Duodenal mucosa (tissue), 2 donors: ENCODE measurements around the gene ADCY5.
"Not testable (repeated sequence)": the region's sequence is repeated elsewhere in the genome, so short reads cannot be mapped to it uniquely, and the experiment has no call there.

Source experiments
- H3K27ac ChIP-seq: one replicate; pipeline ENCODE4 v1.7.0; 2013; ENCODE audit warnings: low read depth, low read length
- H3K27me3 ChIP-seq, 2 donors: one replicate each; pipeline ENCODE4 v1.7.0; 2013; ENCODE audit warnings: low read length in 2 of 2, control low read depth in 1 of 2; ENCODE audit not compliant: insufficient read depth in 2 of 2, control insufficient read depth in 1 of 2
- H3K36me3 ChIP-seq, 2 donors: one replicate each; pipeline ENCODE4 v1.7.0; 2013; ENCODE audit warnings: low read length in 2 of 2, control low read depth in 1 of 2; ENCODE audit not compliant: insufficient read depth in 2 of 2, control insufficient read depth in 1 of 2
- H3K4me1 ChIP-seq, 2 donors: one replicate each; pipeline ENCODE4 v1.7.0; 2013; ENCODE audit warnings: low read length in 2 of 2, control low read depth in 1 of 2; ENCODE audit not compliant: insufficient read depth in 2 of 2, control insufficient read depth in 1 of 2
- H3K4me3 ChIP-seq, 2 donors: one replicate each; pipeline ENCODE4 v1.7.0; 2013; ENCODE audit warnings: low read length in 2 of 2, low read depth in 1 of 2
- H3K9ac ChIP-seq, 2 donors: one replicate each; pipeline ENCODE4 v1.7.0; 2013; ENCODE audit warnings: low read length in 2 of 2, low read depth in 1 of 2
- H3K9me3 ChIP-seq, 2 donors: one replicate each; pipeline ENCODE4 v1.7.0; 2013; ENCODE audit warnings: low read length in 2 of 2, control low read depth in 1 of 2; ENCODE audit not compliant: control insufficient read depth in 1 of 2

The ADCY5 gene

GRCh38 chr3:123448536-123449101 lies at the start of gene ADCY5:
Gene ADCY5, minus strand, starts transcription at chr3:123449090. Its CDS starts 545 bp downstream, at chr3:123448545.
- Histone ChIP-seq H3K9ac (no peak within 1 kb of the TSS), H3K4me1 (peaks cover 4 to 19% of the 10 kb centered on the region in 2 donors)

GRCh38 chr3:123493912-123494311 lies 45.0 kb upstream of the ADCY5 start:
- Histone ChIP-seq H3K9ac (no peak overlapping the region), H3K27me3 (no peaks in the 10 kb centered on the region), H3K36me3 (peaks cover 3 to 46% of the 10 kb centered on the region in 2 donors), H3K4me1 (no peaks in the 10 kb centered on the region), H3K9me3 (no peaks in the 10 kb centered on the region), H3K4me3 (no peak overlapping the region), H3K27ac (no peak overlapping the region)

More at GRCh38 chr3:123448536-123449101, at the start of gene ADCY5:
- Histone ChIP-seq H3K9me3 (no peaks in the 10 kb centered on the region), H3K27ac (peak within 1 kb of the TSS; percentile 20), H3K36me3 (no peaks in the 10 kb centered on the region), H3K4me3 (peak within 1 kb of the TSS; percentile 51 to 60), H3K27me3 (peaks cover 16 to 33% of the 10 kb centered on the region in 2 donors)

- Histone ChIP-seq H3K27me3 (no peaks in the 10 kb centered on the region), H3K9ac (no peak overlapping the region), H3K36me3 (peaks cover 0 to 29% of the 10 kb centered on the region in 2 donors), H3K4me1 (no peaks in the 10 kb centered on the region), H3K9me3 (no peaks in the 10 kb centered on the region), H3K27ac (no peak overlapping the region), H3K4me3 (no peak overlapping the region)
Observed at GRCh38 chr3:123491966-123492587, 43.2 kb upstream of the ADCY5 start.

- H3K27ac ChIP-seq, result no peak overlapping the region
- no peaks in the 10 kb centered on the region for H3K27me3 ChIP-seq
- H3K9me3 ChIP-seq, result no peaks in the 10 kb centered on the region
- no peak overlapping the region for H3K9ac ChIP-seq
- no peaks in the 10 kb centered on the region for H3K4me1 ChIP-seq
- H3K36me3 ChIP-seq, result peaks cover 0 to 12% of the 10 kb centered on the region in 2 donors
- no peak overlapping the region for H3K4me3 ChIP-seq
Observed at GRCh38 chr3:123489400-123490004, 40.6 kb upstream of the ADCY5 start.

- H3K36me3 ChIP-seq, result peaks cover 0 to 5% of the 10 kb centered on the region in 2 donors
- H3K9me3 ChIP-seq, result no peaks in the 10 kb centered on the region
- no peak overlapping the region for H3K27ac ChIP-seq
- H3K9ac ChIP-seq, result no peak overlapping the region
- no peak overlapping the region for H3K4me3 ChIP-seq
- no peaks in the 10 kb centered on the region for H3K4me1 ChIP-seq
- H3K27me3 ChIP-seq, result no peaks in the 10 kb centered on the region
Observed at GRCh38 chr3:123488645-123489347, 39.9 kb upstream of the ADCY5 start.

- not testable (repeated sequence) for H3K27me3 ChIP-seq, H3K9ac ChIP-seq, H3K4me3 ChIP-seq, H3K36me3 ChIP-seq, H3K4me1 ChIP-seq, H3K9me3 ChIP-seq, H3K27ac ChIP-seq
Observed at GRCh38 chr3:123487063-123487462, 38.2 kb upstream of the ADCY5 start.

- Histone ChIP-seq H3K9ac (no peak overlapping the region), H3K4me3 (no peak overlapping the region), H3K27me3 (no peaks in the 10 kb centered on the region), H3K4me1 (no peaks in the 10 kb centered on the region), H3K36me3 (no peaks in the 10 kb centered on the region), H3K9me3 (no peaks in the 10 kb centered on the region), H3K27ac (no peak overlapping the region)
Observed at GRCh38 chr3:123486460-123486859, 37.6 kb upstream of the ADCY5 start.

GRCh38 chr3:123485551-123485950 lies 36.7 kb upstream of the ADCY5 start:
- Histone ChIP-seq H3K36me3 (no peaks in the 10 kb centered on the region), H3K27me3 (no peaks in the 10 kb centered on the region), H3K9ac (no peak overlapping the region), H3K27ac (no peak overlapping the region), H3K4me1 (no peaks in the 10 kb centered on the region), H3K4me3 (no peak overlapping the region), H3K9me3 (no peaks in the 10 kb centered on the region)

GRCh38 chr3:123483146-123483545 lies 34.3 kb upstream of the ADCY5 start:
- Histone ChIP-seq H3K9me3 (no peaks in the 10 kb centered on the region), H3K27me3 (no peaks in the 10 kb centered on the region), H3K36me3 (no peaks in the 10 kb centered on the region), H3K4me1 (no peaks in the 10 kb centered on the region), H3K27ac (no peak overlapping the region), H3K4me3 (no peak overlapping the region), H3K9ac (no peak overlapping the region)
